Tongue (tissue), 2 donors: Measurements from ENCODE around the gene BPTF. TPM values are rescaled to one million over a fixed set of nuclear protein-coding genes. Genes with fewer than 3 reads are reported as not detected.
"Not testable (repeated sequence)": the region's sequence is repeated elsewhere in the genome, so short reads cannot be mapped to it uniquely, and the experiment has no call there.

Experiments
- DNase-seq: peaks from one replicate; pipeline ENCODE4 v3.0.0-alpha.2; 2015
- total RNA-seq: library from RNA; depleted of rRNA; stranded (reverse); fragments of >200 nt; gene quantifications from one replicate; pipeline ENCODE4 v1.2.3, GENCODE V29; 2014

BPTF gene, protein sequence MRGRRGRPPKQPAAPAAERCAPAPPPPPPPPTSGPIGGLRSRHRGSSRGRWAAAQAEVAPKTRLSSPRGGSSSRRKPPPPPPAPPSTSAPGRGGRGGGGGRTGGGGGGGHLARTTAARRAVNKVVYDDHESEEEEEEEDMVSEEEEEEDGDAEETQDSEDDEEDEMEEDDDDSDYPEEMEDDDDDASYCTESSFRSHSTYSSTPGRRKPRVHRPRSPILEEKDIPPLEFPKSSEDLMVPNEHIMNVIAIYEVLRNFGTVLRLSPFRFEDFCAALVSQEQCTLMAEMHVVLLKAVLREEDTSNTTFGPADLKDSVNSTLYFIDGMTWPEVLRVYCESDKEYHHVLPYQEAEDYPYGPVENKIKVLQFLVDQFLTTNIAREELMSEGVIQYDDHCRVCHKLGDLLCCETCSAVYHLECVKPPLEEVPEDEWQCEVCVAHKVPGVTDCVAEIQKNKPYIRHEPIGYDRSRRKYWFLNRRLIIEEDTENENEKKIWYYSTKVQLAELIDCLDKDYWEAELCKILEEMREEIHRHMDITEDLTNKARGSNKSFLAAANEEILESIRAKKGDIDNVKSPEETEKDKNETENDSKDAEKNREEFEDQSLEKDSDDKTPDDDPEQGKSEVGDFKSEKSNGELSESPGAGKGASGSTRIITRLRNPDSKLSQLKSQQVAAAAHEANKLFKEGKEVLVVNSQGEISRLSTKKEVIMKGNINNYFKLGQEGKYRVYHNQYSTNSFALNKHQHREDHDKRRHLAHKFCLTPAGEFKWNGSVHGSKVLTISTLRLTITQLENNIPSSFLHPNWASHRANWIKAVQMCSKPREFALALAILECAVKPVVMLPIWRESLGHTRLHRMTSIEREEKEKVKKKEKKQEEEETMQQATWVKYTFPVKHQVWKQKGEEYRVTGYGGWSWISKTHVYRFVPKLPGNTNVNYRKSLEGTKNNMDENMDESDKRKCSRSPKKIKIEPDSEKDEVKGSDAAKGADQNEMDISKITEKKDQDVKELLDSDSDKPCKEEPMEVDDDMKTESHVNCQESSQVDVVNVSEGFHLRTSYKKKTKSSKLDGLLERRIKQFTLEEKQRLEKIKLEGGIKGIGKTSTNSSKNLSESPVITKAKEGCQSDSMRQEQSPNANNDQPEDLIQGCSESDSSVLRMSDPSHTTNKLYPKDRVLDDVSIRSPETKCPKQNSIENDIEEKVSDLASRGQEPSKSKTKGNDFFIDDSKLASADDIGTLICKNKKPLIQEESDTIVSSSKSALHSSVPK (N-terminal part only)
- 125 TPM for total RNA-seq

DNA sequence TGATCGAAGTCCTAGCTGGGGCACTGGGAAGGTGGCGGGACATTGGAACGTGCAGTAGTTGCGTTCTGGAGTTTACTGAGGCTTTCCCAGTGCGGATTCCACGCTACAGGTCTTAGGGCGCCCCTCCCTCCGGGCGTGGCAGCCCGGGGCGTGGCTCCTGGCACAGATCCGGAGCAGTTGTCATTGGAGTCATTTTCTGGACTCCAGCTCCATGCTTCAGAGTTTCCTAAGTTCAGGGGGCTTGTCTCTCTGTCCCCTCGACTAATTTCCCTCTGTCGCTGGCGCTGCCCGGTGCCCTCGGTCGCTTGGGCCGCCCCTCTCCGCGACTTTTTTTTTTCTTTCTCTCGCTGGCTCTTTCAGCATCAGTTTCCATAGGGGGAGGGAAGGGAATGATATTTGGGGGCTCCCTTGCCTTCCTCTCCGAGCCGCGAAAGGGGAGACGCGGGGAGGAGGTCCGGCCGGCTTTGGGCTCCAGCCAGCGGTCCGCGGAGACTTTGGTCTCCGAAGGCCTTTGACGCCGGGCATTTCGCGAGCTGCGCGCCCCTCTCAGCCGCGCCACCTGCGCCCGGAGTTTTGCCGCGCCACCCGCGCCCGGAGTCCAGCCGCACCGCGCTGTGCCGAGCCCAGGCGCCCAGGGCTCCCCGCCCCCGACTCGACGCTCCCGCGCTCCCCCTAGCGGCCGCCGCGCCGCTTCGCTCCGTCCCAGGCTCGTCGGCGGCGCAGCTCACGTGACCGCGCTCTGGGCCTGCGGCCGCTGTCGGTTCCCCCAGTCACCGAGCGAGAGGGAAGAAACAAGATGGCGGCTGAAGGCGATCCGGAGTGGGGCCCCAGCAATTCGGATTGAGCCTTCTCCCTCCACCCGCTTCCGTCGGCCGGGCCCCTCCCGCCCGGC lies at the start of gene BPTF:
BPTF (plus strand) TSS at position 769 of the 892 bp plus-strand sequence. CDS start 222 bp downstream, outside the sequence.
- peak; percentile 97 for DNase-seq

DNA sequence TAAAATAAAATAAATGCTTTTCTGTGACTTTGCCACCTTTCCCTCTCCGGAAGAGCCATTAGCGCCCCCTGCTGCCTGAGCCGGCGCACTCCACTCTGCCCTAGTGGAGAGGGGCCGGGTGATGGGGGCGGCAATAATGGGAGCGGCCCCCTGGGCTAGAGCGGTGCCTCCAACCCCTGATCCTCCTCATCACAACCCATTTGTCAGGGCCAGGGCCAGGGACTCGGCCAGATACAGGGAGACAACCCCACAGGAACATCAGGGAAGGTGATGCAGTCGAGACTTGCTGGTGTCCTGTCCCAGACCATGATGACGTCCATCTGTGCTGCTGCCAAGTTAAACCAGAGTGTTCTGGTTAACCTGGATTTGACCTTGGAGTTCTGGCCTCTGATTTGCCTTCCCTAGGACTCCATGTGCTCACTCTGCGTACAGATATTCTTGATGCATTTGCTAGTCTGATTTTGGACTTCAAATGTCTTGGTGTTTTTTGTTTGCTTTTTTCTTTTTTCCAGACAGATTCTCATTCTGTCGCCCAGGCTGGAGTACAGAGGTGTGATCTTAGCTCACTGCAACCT lies 46.1 kb upstream of the BPTF start:
- DNase-seq: peak; percentile 71

DNA sequence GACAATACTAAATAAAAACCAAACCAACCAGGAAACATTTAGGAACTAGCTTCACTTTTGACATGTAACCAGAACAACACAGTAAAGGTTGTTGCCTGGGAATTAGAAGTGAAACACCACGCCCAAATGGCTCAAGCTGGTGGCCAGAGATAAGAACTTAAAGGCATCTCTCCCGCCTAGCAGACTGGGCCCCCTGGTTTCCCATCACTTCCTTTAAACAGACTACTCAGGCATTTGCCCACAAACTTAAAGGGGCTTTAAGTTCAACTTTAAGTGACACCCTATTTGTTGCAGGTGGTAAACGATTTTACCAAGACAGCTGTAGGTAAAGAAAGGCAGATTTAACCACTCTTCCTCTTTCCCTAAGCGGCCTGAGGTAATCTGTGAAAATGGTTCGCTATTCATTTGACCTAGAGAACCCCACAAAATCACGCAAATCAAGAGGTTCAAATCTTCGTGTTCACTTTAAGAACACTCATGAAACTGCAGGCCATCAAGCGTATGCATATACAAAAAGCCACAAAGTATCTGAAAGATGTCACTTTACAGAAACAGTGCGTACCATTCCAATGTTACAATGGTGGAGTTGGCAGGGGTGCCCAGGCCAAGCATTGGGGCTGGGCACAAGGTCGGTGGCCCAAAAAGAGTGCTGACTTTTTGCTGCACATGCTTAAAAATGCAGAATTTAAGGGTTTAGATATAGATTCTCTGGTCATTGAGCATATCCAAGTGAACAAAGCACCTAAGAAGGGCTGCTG lies 40.8 kb upstream of the BPTF start:
- DNase-seq: peak; percentile 10

DNA sequence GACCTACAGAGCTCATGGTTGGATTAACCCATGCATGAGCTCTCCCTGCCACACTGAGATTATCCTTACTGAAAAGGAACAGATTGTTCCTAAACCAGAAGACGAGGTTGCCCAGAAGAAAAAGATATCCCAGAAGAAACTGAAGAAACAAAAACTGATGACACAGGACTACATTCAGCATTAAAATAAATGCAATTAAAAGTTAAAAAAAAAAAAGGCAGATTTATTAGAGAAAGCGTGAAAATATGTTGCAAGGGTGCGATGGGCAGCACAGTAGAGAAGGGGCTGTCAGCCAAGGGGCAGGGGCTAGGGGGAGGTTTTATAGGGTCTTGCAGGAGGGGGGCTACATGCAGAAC lies 40.2 kb upstream of the BPTF start:
- DNase-seq: no peak

DNA sequence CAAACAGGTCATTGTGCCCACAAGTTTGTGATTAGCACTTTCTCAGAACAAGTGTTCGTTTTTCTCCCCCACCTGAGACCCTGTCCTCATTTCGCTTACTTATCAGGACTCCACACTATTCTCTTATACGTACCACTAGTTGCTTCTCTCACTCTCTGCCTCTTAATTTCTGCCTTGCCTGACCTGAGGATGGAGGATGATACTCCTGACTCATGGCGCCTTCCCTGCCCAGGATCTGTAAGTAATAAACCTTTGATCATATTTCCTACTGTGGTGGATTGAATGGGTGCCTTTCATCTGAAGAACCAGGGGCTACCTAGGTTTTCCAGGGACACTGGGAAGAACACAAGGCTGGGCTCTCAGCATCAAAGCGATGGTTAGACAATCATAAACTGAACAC lies 39.8 kb upstream of the BPTF start:
- no peak for DNase-seq

DNA sequence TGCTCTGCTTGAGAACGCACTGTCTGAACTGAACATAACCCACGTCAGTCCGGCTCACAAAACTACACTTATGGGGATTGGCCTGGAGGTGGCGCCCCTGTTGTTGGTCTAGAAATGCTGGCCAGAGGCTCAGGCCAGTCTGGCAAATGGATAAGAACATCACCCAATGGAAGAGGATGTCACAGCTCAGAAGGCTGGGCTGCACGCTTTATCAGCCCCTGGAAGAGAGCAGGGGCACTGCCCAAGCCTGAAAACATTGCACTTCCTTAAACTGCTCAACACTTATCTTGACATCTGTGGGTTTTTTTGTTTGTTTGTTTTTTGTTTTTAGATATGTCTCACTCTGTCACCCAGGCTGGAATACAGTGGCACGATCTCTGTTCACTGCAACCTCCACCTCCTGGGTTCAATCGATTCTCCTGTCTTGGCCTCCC lies 24.8 kb upstream of the BPTF start:
- DNase-seq: peak; percentile 63

DNA sequence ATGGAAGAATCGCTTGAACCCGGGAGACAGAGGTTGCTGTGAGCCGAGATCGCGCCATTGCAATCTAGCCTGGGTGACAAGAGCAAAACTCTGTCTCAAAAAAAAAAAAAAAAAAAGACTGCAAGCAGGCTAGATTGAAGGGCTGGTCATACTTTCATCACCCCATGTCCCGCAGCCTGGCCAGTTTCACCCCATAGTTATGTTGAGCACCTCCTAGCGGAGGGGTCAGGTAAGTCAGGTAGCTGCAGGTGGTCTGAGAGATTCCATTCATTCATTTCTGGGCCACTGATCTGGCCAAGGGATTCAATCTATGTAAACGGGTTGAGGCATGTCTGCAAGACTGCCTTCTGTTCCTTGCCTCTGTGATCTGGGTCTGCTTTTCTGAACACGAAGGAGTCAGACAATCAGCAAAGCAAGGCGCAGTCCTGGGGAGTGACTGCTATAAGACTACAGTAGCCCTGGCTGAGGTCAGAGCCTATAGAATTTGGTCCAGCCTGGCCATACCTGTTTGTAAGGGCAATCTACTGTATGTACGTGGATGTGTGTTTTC lies 23.6 kb upstream of the BPTF start:
- DNase-seq: no peak

DNA sequence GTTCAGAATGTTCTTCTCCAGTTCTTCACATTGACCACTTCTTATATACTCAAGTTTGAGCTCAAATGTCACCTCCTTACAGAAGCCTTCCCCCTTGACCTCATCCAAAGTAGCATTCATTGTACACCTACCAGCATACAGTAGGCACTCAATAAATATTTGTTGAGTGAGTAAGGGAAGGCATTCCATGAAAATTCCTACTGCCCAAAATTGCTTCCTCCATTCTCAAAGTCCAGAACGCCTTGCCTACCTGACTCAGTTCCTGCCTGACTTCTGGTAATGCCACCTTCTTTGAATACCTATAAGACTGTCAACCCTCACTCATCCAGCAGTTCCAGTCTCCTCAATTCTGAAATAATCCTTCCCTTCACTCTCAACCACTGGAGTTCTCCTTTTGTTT lies 14.8 kb upstream of the BPTF start:
- no peak for DNase-seq

DNA sequence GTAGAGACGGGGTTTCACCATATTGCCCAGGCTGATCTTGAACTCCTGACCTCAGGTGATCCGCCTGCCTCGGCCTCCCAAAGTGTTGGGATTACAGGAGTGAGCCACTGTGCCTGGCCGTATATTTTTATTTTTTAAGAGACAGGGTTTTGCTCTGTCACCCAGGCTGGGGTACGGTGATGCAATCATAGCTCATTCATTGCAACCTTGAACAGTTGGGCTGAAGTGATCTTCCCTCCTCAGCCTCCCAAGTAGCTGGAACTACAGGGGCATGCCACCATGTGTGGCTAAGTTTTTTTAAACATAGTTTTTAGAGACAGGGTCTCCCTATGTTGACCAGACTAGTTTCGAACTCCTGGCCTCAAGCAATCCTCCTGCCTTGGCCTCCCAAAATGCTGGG lies 12.9 kb upstream of the BPTF start:
- not testable (repeated sequence) for DNase-seq

DNA sequence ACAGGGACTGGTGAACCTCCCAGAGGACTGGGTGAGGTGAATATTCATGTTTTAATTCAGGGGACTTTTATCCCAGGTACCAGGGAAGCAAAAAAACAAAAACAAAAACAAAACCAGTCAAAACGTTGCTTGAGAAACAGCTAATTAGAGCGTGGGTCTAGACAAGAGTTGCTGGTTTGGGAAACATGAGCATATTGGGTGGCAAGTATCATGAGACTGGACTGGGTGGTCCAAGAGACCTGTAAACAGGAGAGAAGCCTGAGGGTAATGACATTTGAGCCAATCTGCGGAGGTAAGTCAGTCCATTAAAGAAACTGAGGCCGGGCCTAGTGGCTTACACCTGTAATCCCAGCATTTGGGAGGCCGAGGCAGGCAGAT lies 11.5 kb upstream of the BPTF start:
- no peak for DNase-seq

DNA sequence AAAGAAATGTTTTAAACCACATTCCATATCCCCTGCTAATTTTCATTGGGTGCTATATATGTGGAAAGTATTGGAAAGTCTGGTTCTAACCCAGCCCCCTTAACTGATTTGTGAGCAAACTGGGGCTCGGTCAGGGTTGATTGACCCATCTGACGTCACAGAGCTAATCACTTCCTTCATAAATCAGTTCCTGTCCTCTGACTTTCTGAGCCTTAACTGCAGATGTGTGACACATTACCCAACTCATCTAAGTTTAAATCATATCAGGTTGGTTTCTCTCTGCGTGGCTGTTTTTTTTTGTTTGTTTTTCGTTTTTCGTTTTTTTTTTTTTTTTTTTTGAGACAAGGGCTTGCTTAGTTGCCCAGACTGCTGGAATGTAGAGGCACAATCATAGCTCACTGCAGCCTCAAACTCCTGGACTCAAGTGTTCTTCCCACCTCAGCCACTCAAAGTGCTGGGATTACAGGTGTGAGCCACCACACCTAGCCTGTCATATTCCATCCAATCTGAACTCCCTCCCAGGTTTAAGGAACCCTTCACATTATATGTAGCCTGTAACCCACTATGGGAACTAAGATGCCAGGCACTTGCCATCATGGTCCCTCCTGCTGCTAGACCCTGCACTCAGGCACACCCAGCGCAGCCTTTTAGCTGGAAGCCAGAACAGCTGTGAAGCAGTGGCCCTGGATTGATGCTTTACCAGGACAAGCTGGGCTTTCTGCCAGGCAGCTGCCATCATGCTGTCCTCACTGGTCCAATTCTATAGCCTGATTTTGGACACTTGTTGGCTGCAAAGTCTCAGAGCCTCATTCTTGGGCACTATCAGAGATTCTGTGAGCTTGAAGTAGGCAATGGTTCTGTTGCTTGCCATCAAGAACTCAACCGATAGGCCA lies 6.9 kb upstream of the BPTF start:
- peak; percentile 48 for DNase-seq

DNA sequence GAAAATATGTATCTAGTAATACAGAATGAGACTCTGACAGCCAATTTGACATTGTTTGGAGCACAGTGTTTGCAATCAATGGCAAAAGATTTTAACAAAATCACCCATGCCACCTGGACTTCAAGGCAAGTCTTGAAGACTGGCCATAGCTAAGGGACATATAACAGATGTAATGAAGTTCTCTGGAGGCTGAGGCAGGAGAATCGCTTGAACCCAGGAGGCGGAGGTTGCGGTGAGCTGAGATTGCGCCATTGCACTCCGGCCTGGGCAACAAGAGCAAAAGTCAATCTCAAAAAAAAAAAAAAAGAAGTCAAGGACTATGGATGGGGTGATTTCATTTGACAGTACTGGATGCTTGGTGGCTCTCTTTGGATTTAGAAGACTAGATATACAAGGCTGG lies 5.6 kb upstream of the BPTF start:
- DNase-seq: no peak

DNA sequence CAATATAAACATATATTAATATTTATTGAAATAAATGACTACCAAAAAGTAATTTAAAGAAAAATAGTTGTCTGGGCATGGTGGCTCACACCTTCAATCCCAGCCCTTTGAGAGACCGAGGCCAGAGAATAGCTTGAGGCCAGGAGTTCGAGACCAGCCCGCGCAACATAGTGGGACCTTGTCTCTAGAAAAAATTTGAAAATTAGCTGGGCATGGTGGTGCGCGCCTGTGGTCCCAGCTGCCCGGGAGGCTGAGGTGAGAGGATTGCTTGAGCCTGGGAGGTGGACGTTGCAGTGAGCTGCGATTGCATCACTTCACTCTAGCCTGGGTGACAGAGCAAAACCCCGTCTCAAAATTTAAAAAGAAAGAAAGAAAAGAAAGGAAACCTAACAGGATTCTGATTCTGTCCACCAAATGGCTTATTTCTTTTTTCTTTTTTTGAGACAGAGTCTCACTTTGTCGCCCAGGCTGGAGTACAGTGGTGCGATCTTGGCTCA lies 3.4 kb upstream of the BPTF start:
- no peak for DNase-seq

DNA sequence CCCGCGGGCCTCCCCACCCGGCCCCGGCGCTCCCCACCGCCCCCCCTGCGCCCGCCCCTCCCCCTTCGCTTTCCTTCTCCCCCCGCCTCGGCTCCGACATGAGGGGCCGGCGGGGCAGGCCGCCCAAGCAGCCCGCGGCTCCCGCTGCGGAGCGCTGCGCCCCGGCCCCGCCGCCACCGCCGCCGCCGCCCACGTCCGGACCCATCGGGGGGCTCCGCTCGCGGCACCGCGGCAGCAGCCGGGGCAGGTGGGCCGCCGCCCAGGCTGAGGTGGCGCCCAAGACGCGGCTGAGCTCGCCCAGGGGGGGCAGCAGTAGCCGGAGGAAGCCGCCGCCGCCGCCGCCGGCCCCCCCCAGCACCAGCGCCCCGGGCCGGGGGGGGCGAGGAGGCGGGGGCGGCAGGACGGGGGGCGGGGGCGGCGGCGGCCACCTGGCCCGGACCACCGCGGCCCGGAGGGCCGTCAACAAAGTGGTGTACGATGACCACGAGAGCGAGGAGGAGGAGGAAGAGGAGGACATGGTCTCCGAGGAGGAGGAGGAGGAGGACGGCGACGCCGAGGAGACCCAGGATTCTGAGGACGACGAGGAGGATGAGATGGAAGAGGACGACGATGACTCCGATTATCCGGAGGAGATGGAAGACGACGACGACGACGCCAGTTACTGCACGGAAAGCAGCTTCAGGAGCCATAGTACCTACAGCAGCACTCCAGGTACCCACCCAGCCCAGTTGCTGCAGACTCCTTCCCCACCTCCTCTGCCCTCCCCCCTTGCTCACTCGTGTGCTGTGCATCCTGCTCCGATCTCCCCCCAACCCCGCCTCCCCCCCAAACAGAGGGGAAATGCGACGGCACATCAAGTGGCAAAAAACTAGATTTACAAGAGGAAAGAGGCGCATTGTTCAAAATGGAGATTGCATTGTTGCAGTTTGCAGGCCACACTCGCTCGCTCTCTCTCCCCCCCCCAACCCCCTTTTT lies 611 bp downstream of the BPTF start:
- peak; percentile 65 for DNase-seq

DNA sequence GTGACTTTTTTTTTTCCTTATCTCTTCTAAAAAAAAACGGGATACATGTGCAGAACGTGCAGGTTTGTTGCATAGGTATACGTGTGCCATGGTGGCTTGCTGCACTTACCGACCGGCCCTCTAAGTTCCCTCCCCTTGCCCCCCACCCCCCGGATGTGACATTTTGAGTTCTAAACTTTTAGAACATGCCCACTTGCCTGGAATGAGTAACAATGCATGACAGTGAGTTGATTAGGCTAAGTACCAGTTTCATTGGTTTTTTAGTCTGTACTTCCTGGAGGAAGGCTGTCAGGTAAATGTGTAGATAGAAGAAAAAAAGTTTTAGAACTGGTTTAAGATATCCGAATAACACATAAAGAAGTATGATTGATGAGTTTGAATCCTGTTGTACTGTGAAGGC lies 4.0 kb downstream of the BPTF start:
- DNase-seq: no peak

DNA sequence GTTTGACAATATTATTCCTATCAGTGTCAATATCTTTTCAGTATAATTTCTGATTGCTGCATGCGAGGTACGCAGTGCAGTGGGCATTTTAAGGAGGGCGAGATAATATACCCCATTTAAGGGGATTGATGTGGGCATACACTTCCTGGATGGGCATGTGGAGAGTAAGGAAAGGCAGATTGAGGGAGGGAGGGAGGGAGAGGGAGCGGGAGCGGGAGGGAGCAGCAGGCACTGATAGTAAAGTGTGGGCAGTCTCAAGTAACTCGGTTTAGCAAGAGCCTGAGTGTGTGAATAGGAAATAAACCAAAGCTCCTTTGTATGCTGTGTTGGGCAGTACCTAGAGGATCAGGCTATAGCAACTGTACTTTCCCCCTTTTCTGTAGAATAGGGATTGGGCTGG lies 5.1 kb downstream of the BPTF start:
- no peak for DNase-seq

DNA sequence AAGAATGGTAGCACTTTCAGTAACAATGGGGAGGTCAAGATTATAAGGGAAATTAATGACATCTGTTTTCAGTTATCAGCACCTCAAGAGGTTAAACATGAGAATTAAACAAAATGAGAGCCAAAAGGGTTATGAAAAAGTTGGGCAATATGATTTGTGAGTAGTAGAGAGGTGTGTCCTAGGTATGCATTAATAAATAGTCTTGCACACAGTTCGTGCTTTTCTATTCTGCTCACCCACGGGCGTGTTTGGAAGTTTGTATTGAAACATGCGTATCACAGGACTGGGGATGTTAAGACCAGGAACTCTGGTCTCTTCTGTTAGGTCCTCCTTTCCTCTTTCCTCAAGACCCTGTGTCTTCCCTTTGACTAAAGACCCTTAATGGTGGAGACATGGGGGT lies 6.0 kb downstream of the BPTF start:
- DNase-seq: no peak

DNA sequence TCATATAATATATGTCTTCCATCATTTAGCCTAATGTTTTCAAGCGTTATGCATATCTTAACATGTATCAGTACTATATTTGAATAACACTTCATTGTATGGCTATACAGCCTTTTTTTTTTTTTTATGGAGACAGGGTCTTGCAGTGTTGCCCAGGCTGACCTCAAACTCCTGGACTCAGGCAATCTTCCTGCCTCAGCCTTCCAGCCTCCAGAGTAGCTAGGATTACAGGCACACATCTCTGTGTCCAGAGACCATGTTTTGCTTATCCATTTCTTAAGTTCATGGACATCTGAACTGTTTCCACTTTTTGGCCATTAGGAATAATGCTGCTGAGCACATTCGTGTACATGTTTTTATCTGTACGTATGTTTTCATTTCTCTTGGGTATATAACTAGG lies 7.8 kb downstream of the BPTF start:
- no peak for DNase-seq
